AG10803 (cell line): ENCODE data around the gene ZNF865.

Source experiments
- DNase-seq: peaks from one replicate; pipeline ENCODE4 v3.0.0; 2010; ENCODE audit warnings: low read depth
- H3K4me3 ChIP-seq: 2 replicates; pipeline ENCODE4 v1.5.1; 2011; ENCODE audit warnings: mild to moderate bottlenecking, low read length, control low read depth
- CTCF ChIP-seq: conservative IDR thresholded peaks from 2 replicates; pipeline ENCODE4 v1.5.1; 2011; ENCODE audit warnings: mild to moderate bottlenecking, low read length, control low read depth, inconsistent platforms

Gene ZNF865

DNA sequence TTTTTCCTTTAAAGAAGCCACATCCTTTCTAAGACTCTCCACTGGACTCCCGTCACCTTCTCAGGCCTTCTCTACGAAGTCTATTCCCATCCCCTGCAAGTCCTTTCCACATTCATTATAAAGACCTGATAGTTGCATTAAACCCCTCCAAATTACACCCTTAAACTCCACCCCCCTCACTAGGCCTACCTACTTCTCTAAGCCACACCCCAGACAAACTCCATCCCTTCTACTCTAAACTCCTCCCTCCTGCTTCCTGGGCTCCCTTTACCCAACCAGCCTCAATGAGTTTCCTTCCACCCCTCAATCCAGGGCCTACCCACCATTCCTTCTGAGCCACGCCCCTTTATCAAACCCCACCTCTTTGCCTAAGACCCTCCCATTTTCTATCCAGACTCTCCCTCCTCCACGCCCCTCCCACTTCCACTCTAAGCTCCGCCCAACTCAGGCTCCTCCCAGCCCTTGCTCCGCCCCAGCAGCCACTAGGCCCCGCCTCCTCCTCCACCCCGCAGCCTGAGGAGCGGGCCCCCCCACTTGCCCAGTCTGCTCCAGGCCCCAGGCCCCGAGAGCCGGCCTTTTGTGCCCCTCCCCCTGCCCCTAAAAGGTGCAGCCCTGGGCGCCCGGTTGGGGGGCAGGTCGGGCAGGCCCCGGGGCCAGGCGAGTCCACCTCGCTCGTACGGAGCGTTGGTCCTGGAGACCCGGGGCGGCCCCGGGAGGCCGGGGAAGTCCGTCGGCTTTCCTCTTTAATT, 6.6 kb upstream of the ZNF865 start:
- peak; percentile 92 for DNase-seq
- no peak for TF ChIP-seq CTCF

DNA sequence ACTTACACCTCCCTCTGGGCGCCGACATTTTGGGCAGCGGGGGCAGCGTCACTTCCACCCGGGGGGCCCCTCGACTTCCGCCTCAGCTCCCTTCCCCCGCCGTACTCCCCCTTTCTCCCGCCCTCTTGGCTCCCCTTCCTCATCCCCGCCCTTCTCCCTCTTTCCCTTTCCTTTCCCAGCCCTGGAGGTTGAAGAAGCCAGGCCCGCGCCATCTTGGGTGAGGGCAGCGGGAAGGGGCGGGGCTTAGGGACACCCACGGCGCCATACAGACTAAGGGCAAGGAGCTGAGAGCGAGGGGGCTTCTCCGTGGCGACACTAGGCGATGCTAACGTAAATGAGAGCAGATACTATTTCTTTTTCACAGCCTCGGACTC, 6.0 kb upstream of the ZNF865 start, which contains the start of gene FIZ1:
TSS of gene FIZ1 (minus strand) at position 50 of the 374 bp plus-strand sequence. CDS start 1,652 bp downstream, outside the sequence.
- peak; percentile 99 for DNase-seq
- no peak for TF ChIP-seq CTCF
- peak within 1 kb of the TSS; percentile 89 for H3K4me3 ChIP-seq

More for the DNA sequence above, 6.6 kb upstream of the ZNF865 start:
- H3K4me3 ChIP-seq: peak overlapping the region; percentile 89

- peak within 1 kb of the TSS; percentile 89 for H3K4me3 ChIP-seq
- no peak for TF ChIP-seq CTCF
- DNase-seq: peak; percentile 82
Observed at GRCh38 chr19:55599842-55600661, 5.4 kb upstream of the ZNF865 start, which contains the start of gene ZNF524. Gene ZNF524, plus strand, starts transcription at chr19:55600288. Its CDS starts 1,825 bp downstream, at chr19:55602113.

- no peak for DNase-seq
- TF ChIP-seq CTCF: no peak
- H3K4me3 ChIP-seq: peak overlapping the region; percentile 75
Observed at GRCh38 chr19:55600662-55601028, 4.8 kb upstream of the ZNF865 start.

- no peak for TF ChIP-seq CTCF
- no peak for DNase-seq
Observed at GRCh38 chr19:55601084-55601483, 4.4 kb upstream of the ZNF865 start.

GRCh38 chr19:55602104-55603001, 3.1 kb upstream of the ZNF865 start:
- no peak overlapping the region for H3K4me3 ChIP-seq
- no peak for TF ChIP-seq CTCF
- no peak for DNase-seq

More at GRCh38 chr19:55601084-55601483, 4.4 kb upstream of the ZNF865 start:
- peak overlapping the region; percentile 75 for H3K4me3 ChIP-seq
